Right atrium auricular region (tissue), 2 donors: Measurements from ENCODE around the gene INO80E. TPM values are rescaled to one million over a fixed set of nuclear protein-coding genes. Genes with fewer than 3 reads are reported as not detected.

Source experiments
- DNase-seq: peaks from one replicate; pipeline ENCODE4 v3.0.0-alpha.2; 2019; ENCODE audit warnings: low spot score
- H3K27ac ChIP-seq, 2 donors: fragments of 200-600 bp; sonication (generic); 1 replicate in 1 of 2; 2 replicates in 1 of 2; pipeline ENCODE4 v1.5.1; 2016 to 2019
- H3K27me3 ChIP-seq, 2 donors: fragments of 200-600 bp; sonication (generic); one replicate each; pipeline versions ENCODE4 v1.5.1 to v1.6.0; 2017 to 2019
- H3K36me3 ChIP-seq: fragments of 200-600 bp; sonication (generic); one replicate; pipeline ENCODE4 v1.5.1; 2016
- H3K4me1 ChIP-seq, 2 donors: fragments of 200-600 bp; sonication (generic); one replicate each; pipeline versions ENCODE4 v1.5.1 to v1.6.0; 2017 to 2019
- H3K4me3 ChIP-seq, 2 donors: fragments of 200-600 bp; sonication (generic); 1 replicate in 1 of 2; 2 replicates in 1 of 2; pipeline ENCODE4 v1.5.1; 2017 to 2019; ENCODE audit warnings: mild to moderate bottlenecking in 1 of 2, moderate library complexity in 1 of 2
- H3K9me3 ChIP-seq, 2 donors: fragments of 200-600 bp; sonication (generic); one replicate each; pipeline ENCODE4 v1.5.1; 2019
- total RNA-seq, 2 donors: library from RNA; depleted of rRNA; stranded (reverse); fragments of >200 nt; gene quantifications; one replicate each; pipeline ENCODE4 v1.1.0, GENCODE V29; 2016
- TF ChIP-seq, protein P1 (sequence below), 2 donors: fragments of 200-600 bp; sonication (generic); IDR thresholded peaks; one replicate each; pipeline ENCODE4 v1.5.1; 2019; ENCODE audit warnings: antibody characterized with exemption in 2 of 2

Gene INO80E
- total RNA-seq, 2 donors from 2014 or later, result 33.4 to 117 TPM

DNA sequence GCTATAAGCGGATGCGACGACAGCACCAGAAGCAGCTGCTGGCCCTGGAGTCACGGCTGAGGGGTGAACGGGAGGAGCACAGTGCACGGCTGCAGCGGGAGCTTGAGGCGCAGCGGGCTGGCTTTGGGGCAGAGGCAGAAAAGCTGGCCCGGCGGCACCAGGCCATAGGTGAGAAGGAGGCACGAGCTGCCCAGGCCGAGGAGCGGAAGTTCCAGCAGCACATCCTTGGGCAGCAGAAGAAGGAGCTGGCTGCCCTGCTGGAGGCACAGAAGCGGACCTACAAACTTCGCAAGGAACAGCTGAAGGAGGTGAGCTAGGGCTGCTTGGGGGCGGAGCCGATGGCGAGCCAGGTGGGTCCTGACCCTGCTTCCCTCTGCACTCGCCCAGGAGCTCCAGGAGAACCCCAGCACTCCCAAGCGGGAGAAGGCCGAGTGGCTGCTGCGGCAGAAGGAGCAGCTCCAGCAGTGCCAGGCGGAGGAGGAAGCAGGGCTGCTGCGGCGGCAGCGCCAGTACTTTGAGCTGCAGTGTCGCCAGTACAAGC, 10.7 kb upstream of the INO80E start:
- no peak for DNase-seq
- Histone ChIP-seq H3K27ac (no peak overlapping the region), H3K27me3 (no peaks in the 10 kb centered on the region), H3K4me1 (no peaks in the 10 kb centered on the region), H3K4me3 (no peak overlapping the region), H3K36me3 (peaks cover 95% of the 10 kb centered on the region), H3K9me3 (no peaks in the 10 kb centered on the region)
- TF ChIP-seq, protein P1, sequence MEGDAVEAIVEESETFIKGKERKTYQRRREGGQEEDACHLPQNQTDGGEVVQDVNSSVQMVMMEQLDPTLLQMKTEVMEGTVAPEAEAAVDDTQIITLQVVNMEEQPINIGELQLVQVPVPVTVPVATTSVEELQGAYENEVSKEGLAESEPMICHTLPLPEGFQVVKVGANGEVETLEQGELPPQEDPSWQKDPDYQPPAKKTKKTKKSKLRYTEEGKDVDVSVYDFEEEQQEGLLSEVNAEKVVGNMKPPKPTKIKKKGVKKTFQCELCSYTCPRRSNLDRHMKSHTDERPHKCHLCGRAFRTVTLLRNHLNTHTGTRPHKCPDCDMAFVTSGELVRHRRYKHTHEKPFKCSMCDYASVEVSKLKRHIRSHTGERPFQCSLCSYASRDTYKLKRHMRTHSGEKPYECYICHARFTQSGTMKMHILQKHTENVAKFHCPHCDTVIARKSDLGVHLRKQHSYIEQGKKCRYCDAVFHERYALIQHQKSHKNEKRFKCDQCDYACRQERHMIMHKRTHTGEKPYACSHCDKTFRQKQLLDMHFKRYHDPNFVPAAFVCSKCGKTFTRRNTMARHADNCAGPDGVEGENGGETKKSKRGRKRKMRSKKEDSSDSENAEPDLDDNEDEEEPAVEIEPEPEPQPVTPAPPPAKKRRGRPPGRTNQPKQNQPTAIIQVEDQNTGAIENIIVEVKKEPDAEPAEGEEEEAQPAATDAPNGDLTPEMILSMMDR (IDR thresholded peaks at IDR 0.05), result no peak

DNA sequence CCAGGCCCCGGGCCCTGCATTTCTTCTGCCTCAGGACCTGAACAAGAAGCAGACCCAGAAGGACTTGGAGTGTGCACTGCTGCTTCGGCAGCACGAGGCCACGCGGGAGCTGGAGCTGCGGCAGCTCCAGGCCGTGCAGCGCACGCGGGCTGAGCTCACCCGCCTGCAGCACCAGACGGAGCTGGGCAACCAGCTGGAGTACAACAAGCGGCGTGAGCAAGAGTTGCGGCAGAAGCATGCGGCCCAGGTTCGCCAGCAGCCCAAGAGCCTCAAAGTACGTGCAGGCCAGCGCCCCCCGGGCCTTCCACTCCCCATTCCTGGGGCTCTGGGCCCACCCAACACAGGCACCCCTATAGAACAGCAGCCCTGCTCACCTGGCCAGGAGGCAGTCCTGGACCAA, 9.8 kb upstream of the INO80E start:
- Histone ChIP-seq H3K4me1 (no peaks in the 10 kb centered on the region), H3K27ac (no peak overlapping the region), H3K36me3 (peaks cover 95% of the 10 kb centered on the region), H3K27me3 (no peaks in the 10 kb centered on the region), H3K9me3 (no peaks in the 10 kb centered on the region), H3K4me3 (no peak overlapping the region)
- no peak for DNase-seq
- TF ChIP-seq, protein P1 (IDR thresholded peaks at IDR 0.05), result no peak

DNA sequence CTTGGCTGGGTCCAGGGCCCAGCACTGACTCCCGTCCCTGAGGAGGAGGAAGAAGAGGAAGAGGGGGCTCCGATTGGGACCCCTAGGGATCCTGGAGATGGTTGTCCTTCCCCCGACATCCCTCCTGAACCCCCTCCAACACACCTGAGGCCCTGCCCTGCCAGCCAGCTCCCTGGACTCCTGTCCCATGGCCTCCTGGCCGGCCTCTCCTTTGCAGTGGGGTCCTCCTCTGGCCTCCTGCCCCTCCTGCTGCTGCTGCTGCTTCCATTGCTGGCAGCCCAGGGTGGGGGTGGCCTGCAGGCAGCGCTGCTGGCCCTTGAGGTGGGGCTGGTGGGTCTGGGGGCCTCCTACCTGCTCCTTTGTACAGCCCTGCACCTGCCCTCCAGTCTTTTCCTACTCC, 9.1 kb upstream of the INO80E start:
- Histone ChIP-seq H3K4me3 (no peak overlapping the region), H3K36me3 (peaks cover 95% of the 10 kb centered on the region), H3K27me3 (no peaks in the 10 kb centered on the region), H3K27ac (no peak overlapping the region), H3K9me3 (no peaks in the 10 kb centered on the region), H3K4me1 (no peaks in the 10 kb centered on the region)
- no peak for DNase-seq
- TF ChIP-seq, protein P1 (IDR thresholded peaks at IDR 0.05), result no peak

DNA sequence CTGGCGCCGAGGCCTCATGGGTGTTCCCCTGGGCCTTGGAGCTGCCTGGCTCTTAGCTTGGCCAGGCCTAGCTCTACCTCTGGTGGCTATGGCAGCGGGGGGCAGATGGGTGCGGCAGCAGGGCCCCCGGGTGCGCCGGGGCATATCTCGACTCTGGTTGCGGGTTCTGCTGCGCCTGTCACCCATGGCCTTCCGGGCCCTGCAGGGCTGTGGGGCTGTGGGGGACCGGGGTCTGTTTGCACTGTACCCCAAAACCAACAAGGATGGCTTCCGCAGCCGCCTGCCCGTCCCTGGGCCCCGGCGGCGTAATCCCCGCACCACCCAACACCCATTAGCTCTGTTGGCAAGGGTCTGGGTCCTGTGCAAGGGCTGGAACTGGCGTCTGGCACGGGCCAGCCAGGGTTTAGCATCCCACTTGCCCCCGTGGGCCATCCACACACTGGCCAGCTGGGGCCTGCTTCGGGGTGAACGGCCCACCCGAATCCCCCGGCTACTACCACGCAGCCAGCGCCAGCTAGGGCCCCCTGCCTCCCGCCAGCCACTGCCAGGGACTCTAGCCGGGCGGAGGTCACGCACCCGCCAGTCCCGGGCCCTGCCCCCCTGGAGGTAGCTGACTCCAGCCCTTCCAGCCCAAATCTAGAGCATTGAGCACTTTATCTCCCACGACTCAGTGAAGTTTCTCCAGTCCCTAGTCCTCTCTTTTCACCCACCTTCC, 8.5 kb upstream of the INO80E start:
- Histone ChIP-seq H3K4me3 (no peak overlapping the region), H3K27me3 (no peaks in the 10 kb centered on the region)

DNA sequence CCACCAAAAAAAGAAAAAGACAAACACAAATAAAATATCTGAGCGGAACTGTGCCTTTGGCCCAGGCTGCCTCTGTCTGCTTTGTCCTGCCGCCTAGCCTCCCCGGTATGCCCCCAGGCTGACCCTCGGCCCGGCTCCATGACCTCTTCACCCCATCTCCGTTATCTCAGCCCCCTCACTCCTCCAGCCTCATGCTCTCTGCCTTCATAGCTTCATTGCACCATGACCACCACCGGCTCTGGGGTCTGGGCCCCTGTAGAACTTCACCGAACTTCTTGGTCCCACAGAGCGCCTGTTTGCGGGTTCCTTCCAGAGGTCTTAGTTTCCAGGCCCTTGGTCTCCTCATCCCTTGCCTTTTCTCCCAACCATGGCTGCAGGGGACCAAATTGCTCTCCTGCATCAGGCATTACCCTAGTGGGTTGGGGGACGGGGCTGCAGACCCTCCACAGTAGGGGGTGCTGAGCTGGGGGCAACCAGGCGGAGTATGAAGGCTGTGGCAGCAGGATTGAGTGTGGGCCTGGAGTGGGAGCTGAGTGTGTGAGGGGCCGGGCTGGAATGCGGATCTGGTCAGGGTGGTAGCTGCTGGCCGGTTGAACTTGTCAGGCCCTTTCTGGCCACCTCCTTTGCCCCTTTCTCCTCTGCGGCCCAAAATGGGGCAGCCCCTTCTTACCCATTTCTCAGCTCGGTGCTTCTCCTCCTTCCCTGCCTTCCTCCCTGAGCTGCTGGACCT, 7.5 kb upstream of the INO80E start:
- H3K4me1 ChIP-seq, result peaks cover 0 to 3% of the 10 kb centered on the region in 2 donors
- DNase-seq, result no peak
- TF ChIP-seq, protein P1 (IDR thresholded peaks at IDR 0.05), result no peak
- peaks cover 92% of the 10 kb centered on the region for H3K36me3 ChIP-seq
- no peaks in the 10 kb centered on the region for H3K9me3 ChIP-seq
- no peak overlapping the region for H3K4me3 ChIP-seq
- H3K27ac ChIP-seq, result no peak overlapping the region
- H3K27me3 ChIP-seq, result no peaks in the 10 kb centered on the region

More for the DNA sequence above, 8.5 kb upstream of the INO80E start:
- Histone ChIP-seq H3K4me1 (peaks cover 0 to 3% of the 10 kb centered on the region in 2 donors), H3K9me3 (no peaks in the 10 kb centered on the region), H3K36me3 (peaks cover 92% of the 10 kb centered on the region), H3K27ac (no peak overlapping the region)
- no peak for DNase-seq
- TF ChIP-seq, protein P1 (IDR thresholded peaks at IDR 0.05), result no peak
